Hepatocyte (in vitro differentiated cells): ENCODE measurements around the gene IPPK. TPM values are rescaled to one million over a fixed set of nuclear protein-coding genes. Genes with fewer than 3 reads are reported as not detected.

Experiments used
- DNase-seq: peaks from one replicate; pipeline ENCODE4 v3.0.0-alpha.2; 2016; ENCODE audit warnings: low spot score
- H2AFZ ChIP-seq: fragments of 200-600 bp; sonication (generic); 2 replicates; pipeline ENCODE4 v1.6.0; 2016; ENCODE audit warnings: antibody characterized with exemption, mild to moderate bottlenecking
- H3K27ac ChIP-seq: fragments of 200-600 bp; sonication (generic); 2 replicates; pipeline ENCODE4 v1.5.1; 2016; ENCODE audit warnings: mild to moderate bottlenecking
- H3K27me3 ChIP-seq: fragments of 200-600 bp; sonication (generic); 2 replicates; pipeline ENCODE4 v1.6.1; 2016
- H3K36me3 ChIP-seq: fragments of 200-600 bp; sonication (generic); replicated peaks from 2 replicates; pipeline ENCODE4 v1.5.1; 2016; ENCODE audit warnings: low read depth; ENCODE audit not compliant: insufficient read depth
- H3K4me1 ChIP-seq: fragments of 200-600 bp; sonication (generic); 2 replicates; pipeline ENCODE4 v1.5.1; 2016; ENCODE audit warnings: mild to moderate bottlenecking, moderate library complexity; ENCODE audit not compliant: insufficient read depth
- H3K4me2 ChIP-seq: fragments of 200-600 bp; sonication (generic); 2 replicates; pipeline ENCODE4 v1.6.0; 2016
- H3K4me3 ChIP-seq: fragments of 200-600 bp; sonication (generic); 2 replicates; pipeline ENCODE4 v1.5.1; 2016; ENCODE audit warnings: mild to moderate bottlenecking
- H3K79me2 ChIP-seq: fragments of 200-600 bp; sonication (generic); 2 replicates; pipeline ENCODE4 v1.6.0; 2017; ENCODE audit warnings: mild to moderate bottlenecking
- H3K9me2 ChIP-seq: fragments of 200-600 bp; sonication (generic); replicated peaks from 2 replicates; pipeline ENCODE4 v1.6.0; 2017; ENCODE audit warnings: mild to moderate bottlenecking; ENCODE audit not compliant: insufficient read depth
- H3K9me3 ChIP-seq: fragments of 200-600 bp; sonication (generic); 2 replicates; pipeline ENCODE4 v1.5.1; 2016; ENCODE audit warnings: low read depth, mild to moderate bottlenecking
- H4K20me1 ChIP-seq: fragments of 200-600 bp; sonication (generic); 2 replicates; pipeline ENCODE4 v1.6.0; 2016; ENCODE audit warnings: mild to moderate bottlenecking; ENCODE audit not compliant: insufficient read depth, poor library complexity, severe bottlenecking
- EZH2 ChIP-seq: fragments of 200-600 bp; sonication (generic); IDR thresholded peaks from 2 replicates; pipeline ENCODE4 v1.6.1; 2016; ENCODE audit warnings: antibody characterized with exemption, mild to moderate bottlenecking, borderline replicate concordance
- EZH2phosphoT487 ChIP-seq: fragments of 200-600 bp; sonication (generic); IDR thresholded peaks from one replicate; pipeline ENCODE4 v1.6.1; 2018; ENCODE audit warnings: antibody characterized with exemption, mild to moderate bottlenecking, low read depth, moderate library complexity; ENCODE audit not compliant: unreplicated experiment, severe bottlenecking
- WGBS: methylation state at CpG from one replicate; pipeline ENCODE4 v1.1.6; 2016; ENCODE audit warnings: low lambda C conversion rate; ENCODE audit errors: missing lambda C conversion rate; 5-methylcytosine and 5-hydroxymethylcytosine counted together
- polyA plus RNA-seq: library from polyadenylated mRNA; unstranded; fragments of >200 nt; fragmentation: Nextera tagmentation; extraction: Ambion mirVana; gene quantifications from 2 replicates; pipeline ENCODE4 v1.2.1, GENCODE V29; 2016
- total RNA-seq: library from RNA; depleted of rRNA; stranded (reverse); fragments of >200 nt; gene quantifications from 2 replicates; pipeline ENCODE4 v1.2.3, GENCODE V29; 2014
- TF ChIP-seq, protein P1 (sequence below): fragments of 200-600 bp; sonication (generic); IDR thresholded peaks from 2 replicates; pipeline ENCODE4 v1.5.1; 2016; ENCODE audit warnings: antibody characterized with exemption, mild to moderate bottlenecking; ENCODE audit not compliant: poor library complexity

The IPPK gene
- total and polyA plus RNA-seq, 2 experiments from 2014 or later: 8.5 to 15.6 TPM

DNA sequence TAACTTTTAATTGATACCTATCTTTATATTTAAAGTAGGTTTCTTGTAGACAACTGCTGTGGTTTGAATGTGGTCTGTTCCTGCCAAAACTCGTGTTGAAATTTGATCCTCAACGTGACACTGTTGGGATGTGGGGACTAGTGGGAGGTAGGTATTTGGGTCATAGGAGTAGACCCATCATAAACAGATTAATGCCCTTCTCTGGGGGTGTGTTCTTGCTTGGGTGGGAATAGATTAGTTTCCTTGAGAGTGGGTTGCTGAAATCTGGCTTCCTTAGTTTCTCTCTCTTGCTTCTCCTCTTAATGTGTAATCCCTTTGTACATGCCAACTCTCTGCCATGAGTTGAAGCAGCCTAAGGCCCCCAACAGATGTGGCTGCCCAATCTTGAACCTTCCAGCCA, 34.6 kb upstream of the IPPK start:
- H3K9me3 ChIP-seq: no peaks in the 10 kb centered on the region
- H3K36me3 ChIP-seq: no peaks in the 10 kb centered on the region
- DNase-seq: no peak
- no peaks in the 10 kb centered on the region for H3K27me3 ChIP-seq
- no peaks in the 10 kb centered on the region for H3K9me2 ChIP-seq
- 86% methylated on average over 2 of the region's 2 CpGs for WGBS
- no peak overlapping the region for H3K4me2 ChIP-seq
- H3K4me1 ChIP-seq: no peaks in the 10 kb centered on the region
- H3K79me2 ChIP-seq: no peaks in the 10 kb centered on the region
- H3K4me3 ChIP-seq: no peak overlapping the region
- H4K20me1 ChIP-seq: no peaks in the 10 kb centered on the region
- H2AFZ ChIP-seq: no peak overlapping the region
- no peak overlapping the region for H3K27ac ChIP-seq
- TF ChIP-seq EZH2 (no peak), EZH2phosphoT487 (no peak)
- TF ChIP-seq, protein P1, sequence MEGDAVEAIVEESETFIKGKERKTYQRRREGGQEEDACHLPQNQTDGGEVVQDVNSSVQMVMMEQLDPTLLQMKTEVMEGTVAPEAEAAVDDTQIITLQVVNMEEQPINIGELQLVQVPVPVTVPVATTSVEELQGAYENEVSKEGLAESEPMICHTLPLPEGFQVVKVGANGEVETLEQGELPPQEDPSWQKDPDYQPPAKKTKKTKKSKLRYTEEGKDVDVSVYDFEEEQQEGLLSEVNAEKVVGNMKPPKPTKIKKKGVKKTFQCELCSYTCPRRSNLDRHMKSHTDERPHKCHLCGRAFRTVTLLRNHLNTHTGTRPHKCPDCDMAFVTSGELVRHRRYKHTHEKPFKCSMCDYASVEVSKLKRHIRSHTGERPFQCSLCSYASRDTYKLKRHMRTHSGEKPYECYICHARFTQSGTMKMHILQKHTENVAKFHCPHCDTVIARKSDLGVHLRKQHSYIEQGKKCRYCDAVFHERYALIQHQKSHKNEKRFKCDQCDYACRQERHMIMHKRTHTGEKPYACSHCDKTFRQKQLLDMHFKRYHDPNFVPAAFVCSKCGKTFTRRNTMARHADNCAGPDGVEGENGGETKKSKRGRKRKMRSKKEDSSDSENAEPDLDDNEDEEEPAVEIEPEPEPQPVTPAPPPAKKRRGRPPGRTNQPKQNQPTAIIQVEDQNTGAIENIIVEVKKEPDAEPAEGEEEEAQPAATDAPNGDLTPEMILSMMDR: no peak

- Histone ChIP-seq H3K27ac (no peak overlapping the region), H2AFZ (no peak overlapping the region), H3K27me3 (no peaks in the 10 kb centered on the region), H3K9me2 (no peaks in the 10 kb centered on the region), H3K36me3 (no peaks in the 10 kb centered on the region), H3K4me1 (no peaks in the 10 kb centered on the region), H3K4me3 (no peak overlapping the region), H4K20me1 (no peaks in the 10 kb centered on the region), H3K9me3 (peaks cover 6% of the 10 kb centered on the region), H3K79me2 (no peaks in the 10 kb centered on the region), H3K4me2 (no peak overlapping the region)
- TF ChIP-seq EZH2phosphoT487: no peak
- TF ChIP-seq EZH2: no peak
- TF ChIP-seq, protein P1: no peak
- WGBS: 89% methylated on average over 1 of the region's 1 CpG
- no peak for DNase-seq
These were observed 26.7 kb upstream of the IPPK start for GRCh38 chr9:92696619-92697018.

DNA sequence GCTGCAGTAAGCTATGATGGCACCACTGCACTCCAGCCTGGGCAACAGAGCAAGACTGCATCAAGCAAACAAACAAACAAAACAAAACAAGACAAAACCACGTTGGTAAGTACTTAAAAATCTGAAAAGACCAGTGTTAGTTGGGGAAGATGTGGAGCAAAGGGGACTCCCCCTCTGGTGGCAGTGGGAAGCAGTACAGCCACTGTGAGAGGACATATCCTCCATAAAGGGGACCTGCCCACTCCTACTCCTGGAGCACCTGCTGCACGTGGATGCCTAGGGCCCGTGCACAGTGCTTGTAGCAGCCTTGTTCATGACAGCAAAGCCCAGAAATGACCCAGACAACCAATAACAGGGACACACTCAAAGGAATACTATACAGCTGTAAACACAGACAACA, 17.0 kb upstream of the IPPK start:
- H3K27me3 ChIP-seq: no peaks in the 10 kb centered on the region
- WGBS: 73% methylated on average over 3 of the region's 3 CpGs
- H4K20me1 ChIP-seq: no peaks in the 10 kb centered on the region
- DNase-seq: no peak
- TF ChIP-seq EZH2 (no peak), EZH2phosphoT487 (no peak)
- TF ChIP-seq, protein P1: no peak
- H2AFZ ChIP-seq: no peak overlapping the region
- no peak overlapping the region for H3K4me2 ChIP-seq
- H3K9me3 ChIP-seq: no peaks in the 10 kb centered on the region
- H3K9me2 ChIP-seq: no peaks in the 10 kb centered on the region
- H3K79me2 ChIP-seq: no peaks in the 10 kb centered on the region
- no peaks in the 10 kb centered on the region for H3K36me3 ChIP-seq
- no peak overlapping the region for H3K27ac ChIP-seq
- no peak overlapping the region for H3K4me3 ChIP-seq
- no peaks in the 10 kb centered on the region for H3K4me1 ChIP-seq

DNA sequence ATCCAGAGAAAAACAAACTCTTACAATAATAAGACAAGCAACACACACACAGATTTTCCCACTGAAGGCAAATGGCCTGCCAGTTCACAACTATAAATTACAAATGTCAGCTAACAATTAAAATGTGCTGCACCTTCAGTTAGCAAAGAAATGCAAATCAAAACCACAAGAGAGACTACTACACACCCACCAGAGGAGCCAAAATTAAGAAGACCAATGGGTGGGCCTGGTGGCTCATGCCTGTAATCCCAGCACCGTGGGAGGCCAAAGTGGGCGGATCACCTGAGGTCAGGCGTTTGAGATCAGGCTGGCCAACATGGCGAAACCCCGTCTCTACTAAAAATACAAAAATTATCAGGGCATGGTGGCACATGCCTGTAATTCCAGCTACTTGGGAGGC, 15.1 kb upstream of the IPPK start:
- H3K79me2 ChIP-seq: no peaks in the 10 kb centered on the region
- no peak overlapping the region for H3K27ac ChIP-seq
- WGBS: 91% methylated on average over 5 of the region's 5 CpGs
- H2AFZ ChIP-seq: no peak overlapping the region
- no peaks in the 10 kb centered on the region for H3K4me1 ChIP-seq
- no peaks in the 10 kb centered on the region for H3K9me2 ChIP-seq
- no peak overlapping the region for H3K4me3 ChIP-seq
- no peak for DNase-seq
- H4K20me1 ChIP-seq: no peaks in the 10 kb centered on the region
- no peak overlapping the region for H3K4me2 ChIP-seq
- H3K9me3 ChIP-seq: no peaks in the 10 kb centered on the region
- H3K36me3 ChIP-seq: no peaks in the 10 kb centered on the region
- no peaks in the 10 kb centered on the region for H3K27me3 ChIP-seq
- TF ChIP-seq, protein P1: no peak
- TF ChIP-seq EZH2phosphoT487: no peak
- TF ChIP-seq EZH2: no peak
